Activated T-cell treated with anti-CD3 and anti-CD28 coated beads for 24 hours (primary cell): ENCODE data around the gene STXBP5L.
"Not testable (repeated sequence)": the region's sequence is repeated elsewhere in the genome, so short reads cannot be mapped to it uniquely, and the experiment has no call there.

Experiments used
- DNase-seq: peaks from one replicate; pipeline ENCODE4 v3.0.0-alpha.2; 2020; ENCODE audit warnings: low read depth

STXBP5L gene

GRCh38 chr3:121063628-121064027 is 155.6 kb downstream of the STXBP5L start:
- DNase-seq: no peak

DNA sequence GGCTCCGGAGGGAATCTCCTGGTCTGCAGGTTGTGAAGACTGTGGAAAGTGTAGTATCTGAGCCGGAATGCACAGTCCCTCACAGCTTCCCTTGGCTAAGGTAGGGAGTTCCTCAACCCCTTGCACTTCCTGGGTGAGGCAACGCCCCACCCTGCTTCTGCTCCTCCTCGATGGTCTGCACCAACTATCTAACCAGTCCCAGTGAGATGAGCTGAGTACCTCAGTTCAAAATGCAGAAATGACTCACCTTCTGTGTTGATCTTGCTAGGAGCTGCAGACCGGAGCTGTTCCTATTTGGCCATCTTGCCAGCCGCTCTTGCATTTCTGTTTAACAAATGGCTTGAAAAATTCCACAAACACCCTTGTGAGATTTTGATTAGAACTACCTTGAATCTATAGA is 156.1 kb downstream of the STXBP5L start:
- DNase-seq: no peak

GRCh38 chr3:121072133-121072532 is 164.1 kb downstream of the STXBP5L start:
- no peak for DNase-seq

DNA sequence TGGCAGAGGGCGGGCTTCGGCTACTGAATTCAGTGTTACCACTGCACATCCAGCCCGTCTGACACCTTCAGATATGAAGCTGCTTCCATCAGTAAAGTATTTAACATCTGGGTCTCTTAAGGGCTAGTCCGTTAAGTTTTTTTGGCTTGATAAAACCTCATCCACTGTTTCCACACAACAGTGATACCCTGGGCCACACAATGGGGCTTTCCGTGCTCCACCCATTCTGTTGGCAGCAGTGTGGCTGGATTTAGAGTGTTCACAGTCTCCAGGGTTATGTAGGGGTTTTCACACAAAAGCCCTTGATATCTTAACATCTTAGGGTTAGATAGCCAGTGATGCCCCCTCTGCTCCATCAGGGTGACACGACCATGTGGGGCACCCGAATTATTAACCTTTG is 165.0 kb downstream of the STXBP5L start:
- DNase-seq: no peak

DNA sequence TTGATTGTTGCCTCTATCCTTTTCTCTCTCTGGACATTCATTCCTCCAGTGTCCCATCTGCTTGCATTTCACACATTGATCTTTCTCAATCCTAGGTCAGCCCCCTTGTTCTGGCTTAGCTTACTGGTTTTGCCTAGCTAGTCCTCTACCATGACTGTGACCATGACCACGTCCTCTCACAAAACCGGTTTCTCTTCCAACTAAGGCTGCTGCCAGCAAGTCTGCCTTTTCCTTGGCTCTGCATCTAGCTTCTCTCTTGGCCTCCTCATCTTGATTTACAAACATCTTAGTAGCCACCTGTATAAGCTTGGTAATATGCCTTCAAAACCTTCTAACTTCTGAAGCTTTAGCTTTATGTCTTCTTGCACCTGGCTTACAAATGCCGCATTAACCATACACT is 167.2 kb downstream of the STXBP5L start:
- no peak for DNase-seq

GRCh38 chr3:121078378-121079101 is 170.5 kb downstream of the STXBP5L start:
- not testable (repeated sequence) for DNase-seq

DNA sequence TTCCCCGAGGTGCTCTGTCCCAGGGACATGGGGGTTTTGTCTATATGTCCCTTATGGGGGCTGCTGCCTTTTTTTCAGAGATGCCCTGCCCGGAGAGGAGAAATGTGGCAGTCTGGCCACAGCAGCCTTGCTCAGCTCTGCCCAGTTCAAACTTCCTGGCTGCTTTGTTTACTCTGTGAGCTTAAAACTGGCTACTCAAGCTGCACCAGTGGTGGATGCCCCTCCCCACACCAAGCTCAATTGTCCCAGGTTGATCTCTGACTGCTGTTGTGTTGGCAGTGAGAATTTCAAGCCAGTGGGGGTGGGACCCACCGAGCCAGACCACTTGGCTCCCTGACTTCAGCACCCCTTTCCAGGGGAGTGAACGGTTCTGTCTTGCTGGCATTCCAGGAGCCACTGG is 188.9 kb downstream of the STXBP5L start:
- DNase-seq: no peak

DNA sequence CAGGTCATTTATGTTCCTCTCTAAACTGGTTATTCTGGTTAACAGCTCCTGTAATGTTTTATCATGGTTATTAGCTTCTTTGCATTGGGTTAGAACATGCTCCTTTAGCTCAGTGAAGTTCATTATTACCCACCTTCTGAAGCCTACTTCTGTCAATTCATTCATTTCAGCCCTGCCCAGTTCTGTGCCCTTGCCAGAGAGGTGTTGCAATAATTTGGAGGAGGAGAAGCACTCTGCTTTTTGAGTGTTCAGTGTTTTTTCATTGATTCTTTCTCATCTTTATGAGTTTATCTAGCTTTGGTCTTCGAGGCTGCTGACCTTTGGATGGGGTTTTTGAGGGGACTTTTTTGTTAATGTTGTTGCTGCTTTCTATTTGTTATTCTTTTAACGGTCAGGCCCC is 203.1 kb downstream of the STXBP5L start:
- DNase-seq: not testable (repeated sequence)

GRCh38 chr3:121111914-121112612 is 204.1 kb downstream of the STXBP5L start:
- no peak for DNase-seq

DNA sequence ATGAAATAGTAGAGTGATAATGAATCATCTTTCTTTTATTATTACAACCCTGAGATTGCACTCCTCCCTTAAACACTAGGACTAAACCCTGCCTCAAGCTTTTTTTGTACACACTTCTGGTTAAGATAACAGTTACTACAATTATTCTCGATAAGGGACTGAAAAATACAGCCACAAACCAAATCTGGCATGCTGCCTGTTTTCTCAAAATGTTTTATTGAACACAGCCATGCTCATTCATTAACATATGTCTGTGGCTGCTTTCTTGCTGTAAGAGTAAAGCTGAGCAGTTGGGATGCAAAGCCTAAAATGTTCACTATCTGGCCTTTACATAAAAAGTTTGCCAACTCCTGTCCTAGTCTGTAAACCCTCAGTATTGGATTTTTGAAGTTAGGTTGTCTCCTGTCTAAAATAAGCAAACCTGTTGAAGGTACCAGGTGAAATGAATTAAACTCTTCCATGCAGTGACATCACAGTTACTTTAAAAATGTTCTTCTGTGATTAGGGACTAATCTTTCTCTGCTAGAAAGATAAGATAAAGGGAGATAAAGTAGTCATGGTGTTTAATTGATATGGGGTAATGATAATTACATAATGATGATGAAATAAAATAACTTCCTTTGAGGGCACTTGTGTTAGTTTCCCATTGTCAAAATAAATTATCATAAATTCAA is 218.2 kb downstream of the STXBP5L start:
- no peak for DNase-seq

- DNase-seq: no peak
These were observed 218.7 kb downstream of the STXBP5L start for GRCh38 chr3:121126707-121127035.

GRCh38 chr3:121152573-121152972 is 244.6 kb downstream of the STXBP5L start:
- no peak for DNase-seq

DNA sequence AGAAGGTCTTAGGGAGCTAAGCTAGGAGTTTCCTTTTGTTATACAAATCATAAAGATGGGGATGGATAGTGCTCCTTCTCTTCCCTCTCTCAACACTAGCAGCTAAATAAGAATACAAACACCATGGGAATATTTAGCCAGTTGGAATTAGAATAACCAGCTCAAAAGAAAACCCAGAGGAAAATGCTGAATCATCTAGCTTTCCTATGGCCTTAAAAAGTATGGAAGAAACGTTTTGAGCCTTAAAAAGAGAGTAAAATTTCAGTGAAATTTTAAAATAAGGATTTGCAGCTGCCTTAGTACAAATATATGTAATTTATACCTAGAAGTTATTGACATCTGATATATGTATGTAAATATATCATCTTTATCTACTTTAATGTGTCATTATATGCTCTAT is 245.8 kb downstream of the STXBP5L start:
- DNase-seq: no peak

DNA sequence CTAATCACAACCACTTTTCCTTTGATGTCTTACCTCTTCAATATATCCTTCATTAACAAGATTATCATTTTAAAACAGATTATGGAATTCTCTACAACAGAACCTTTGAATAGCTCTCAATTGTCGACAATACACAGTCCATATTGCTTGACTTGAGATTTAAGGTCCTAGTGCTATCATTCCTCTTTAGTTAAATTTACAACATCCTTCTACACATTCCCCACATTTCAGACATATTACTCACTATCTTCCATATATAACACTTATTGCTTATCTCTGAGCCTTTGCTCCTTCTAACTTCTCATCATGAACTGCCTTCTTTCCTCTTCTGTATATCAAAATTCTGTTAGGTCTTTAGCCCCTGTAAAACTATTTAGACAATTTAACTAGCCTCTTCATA is 247.0 kb downstream of the STXBP5L start:
- DNase-seq: no peak

- DNase-seq: no peak
These were observed 257.4 kb downstream of the STXBP5L start for GRCh38 chr3:121165397-121165837.

DNA sequence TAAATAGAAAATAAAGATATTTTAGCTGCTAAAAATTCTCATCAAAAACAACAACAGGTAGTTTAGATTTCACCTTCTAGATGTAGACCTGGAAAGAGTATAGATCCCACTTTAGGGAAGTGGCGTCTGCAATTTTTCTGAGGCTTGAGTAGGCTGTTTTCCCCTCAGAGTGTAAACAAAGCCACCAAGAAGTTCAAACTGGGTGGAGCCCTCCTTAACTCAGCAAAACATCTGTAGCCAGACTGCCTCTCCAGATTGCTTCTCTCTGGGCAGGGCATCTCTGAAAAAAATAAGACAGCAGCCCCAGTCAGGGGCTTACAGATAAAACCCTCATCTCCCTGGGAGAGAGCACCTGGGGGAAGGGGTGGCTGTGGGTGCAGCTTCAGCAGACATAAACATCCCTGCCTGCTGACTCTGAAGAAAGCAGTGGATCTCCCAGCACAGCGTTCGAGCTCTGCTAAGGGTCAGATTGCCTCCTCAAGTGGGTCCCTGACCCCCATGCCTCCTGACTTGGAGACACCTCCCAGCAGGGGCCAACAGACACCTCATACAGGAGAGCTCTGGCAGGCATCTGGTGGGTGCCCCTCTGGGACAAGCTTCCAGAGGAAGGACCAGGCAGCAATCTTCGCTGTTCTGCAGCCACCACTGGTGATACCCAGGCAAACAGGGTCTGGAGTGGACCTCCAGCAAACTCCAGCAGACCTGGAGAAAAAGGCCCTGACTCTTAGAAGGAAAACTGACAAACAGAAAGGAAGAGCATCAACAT is 259.6 kb downstream of the STXBP5L start:
- DNase-seq: no peak

GRCh38 chr3:121175083-121175482 is 267.1 kb downstream of the STXBP5L start:
- no peak for DNase-seq

GRCh38 chr3:121190626-121191025 is 282.6 kb downstream of the STXBP5L start:
- DNase-seq: not testable (repeated sequence)

GRCh38 chr3:121202573-121202972 is 294.6 kb downstream of the STXBP5L start:
- no peak for DNase-seq

- no peak for DNase-seq
These were observed 315.1 kb downstream of the STXBP5L start for GRCh38 chr3:121223116-121223515.

GRCh38 chr3:121228971-121229370 is 321.0 kb downstream of the STXBP5L start:
- no peak for DNase-seq

- not testable (repeated sequence) for DNase-seq
These were observed 322.2 kb downstream of the STXBP5L start for GRCh38 chr3:121230194-121230593.
